ENCODE data around the gene B3GNT7. TPM values are rescaled to one million over a fixed set of nuclear protein-coding genes. Genes with fewer than 3 reads are reported as not detected.

Gene B3GNT7
- total and polyA plus RNA-seq, 2 of the 8 experiments (the other 6 are each of a cell fraction or from before 2014, with no cell fraction given): 26.4 to 73.1 TPM

DNA sequence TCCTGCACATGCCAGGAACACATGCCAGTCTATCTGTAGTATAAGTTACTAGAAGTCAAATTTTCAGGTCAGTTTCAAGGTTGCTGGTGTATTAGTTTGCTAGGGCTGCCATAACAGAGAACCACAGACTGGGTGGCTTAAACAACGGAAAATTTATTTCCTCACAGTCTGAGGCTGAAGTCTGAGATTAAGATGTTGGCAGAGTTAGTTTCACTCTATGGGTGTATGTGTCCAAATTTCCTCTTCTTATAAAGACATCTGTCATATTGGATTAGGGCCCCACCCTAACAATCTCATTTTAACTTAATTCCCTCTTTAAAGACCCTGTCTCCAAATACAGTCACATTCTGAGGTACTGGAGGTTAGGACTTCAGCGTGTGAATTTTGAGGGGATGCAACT, 26.5 kb downstream of the B3GNT7 start (continued):
- TF ChIP-seq SAP30 (IDR thresholded peaks at IDR 0.05; ENCODE audit: insufficient read depth, insufficient replicate concordance, low read length) (no peak), SRF (IDR thresholded peaks at IDR 0.05; ENCODE audit: low read depth, low read length) (no peak), ASH2L (IDR thresholded peaks at IDR 0.05; ENCODE audit: low read length) (no peak), POU5F1 (IDR thresholded peaks at IDR 0.05; ENCODE audit: low read depth, low read length) (no peak)
